ENCODE data around the gene LIPC.

The LIPC gene

GRCh38 chr15:58535337-58535736 is 103.5 kb downstream of the LIPC start:
- Histone ChIP-seq H3K27ac (ENCODE audit: low read length) (no peak overlapping the region), H3K4me1 (ENCODE audit: insufficient read depth, low read length) (no peaks in the 10 kb centered on the region), H3K9ac (ENCODE audit: low read depth, low read length) (no peak overlapping the region), H2AFZ (ENCODE audit: low read depth, low read length) (no peak overlapping the region), H3K4me2 (ENCODE audit: insufficient read depth, low read length) (no peak overlapping the region), H3K36me3 (ENCODE audit: insufficient read depth, low read length) (no peaks in the 10 kb centered on the region), H3K9me3 (ENCODE audit: insufficient read depth, low read length, severe bottlenecking) (no peaks in the 10 kb centered on the region), H3K4me3 (ENCODE audit: low read depth in 1 of 2, low read length in 2 of 2) (no peak overlapping the region), H3K79me2 (ENCODE audit: insufficient read depth, low read length) (no peaks in the 10 kb centered on the region), H4K20me1 (ENCODE audit: insufficient read depth, low read length) (no peaks in the 10 kb centered on the region), H3K27me3 (ENCODE audit: insufficient read depth, low read length, poor library complexity) (no peaks in the 10 kb centered on the region)
- ATAC-seq (ENCODE audit: insufficient read depth, low read depth), result no peak
- no peak for TF ChIP-seq EZH2 (IDR thresholded peaks at IDR 0.05; ENCODE audit: borderline replicate concordance, low read depth, low read length, severe bottlenecking)
- no peak for TF ChIP-seq CTCF (IDR thresholded peaks at IDR 0.05; ENCODE audit: borderline replicate concordance, extremely low read depth, low read length, poor library complexity, severe bottlenecking)
- no peak for DNase-seq

GRCh38 chr15:58535894-58536293 is 104.1 kb downstream of the LIPC start:
- Histone ChIP-seq H4K20me1 (ENCODE audit: insufficient read depth, low read length) (no peaks in the 10 kb centered on the region), H3K9me3 (ENCODE audit: insufficient read depth, low read length, severe bottlenecking) (no peaks in the 10 kb centered on the region), H3K4me3 (ENCODE audit: low read depth in 1 of 2, low read length in 2 of 2) (no peak overlapping the region), H3K4me2 (ENCODE audit: insufficient read depth, low read length) (no peak overlapping the region), H3K27ac (ENCODE audit: low read length) (no peak overlapping the region), H3K9ac (ENCODE audit: low read depth, low read length) (no peak overlapping the region), H3K36me3 (ENCODE audit: insufficient read depth, low read length) (no peaks in the 10 kb centered on the region), H3K27me3 (ENCODE audit: insufficient read depth, low read length, poor library complexity) (no peaks in the 10 kb centered on the region), H3K79me2 (ENCODE audit: insufficient read depth, low read length) (no peaks in the 10 kb centered on the region), H3K4me1 (ENCODE audit: insufficient read depth, low read length) (no peaks in the 10 kb centered on the region), H2AFZ (ENCODE audit: low read depth, low read length) (no peak overlapping the region)
- no peak for ATAC-seq (ENCODE audit: insufficient read depth, low read depth)
- DNase-seq, result no peak
- TF ChIP-seq CTCF (IDR thresholded peaks at IDR 0.05; ENCODE audit: borderline replicate concordance, extremely low read depth, low read length, poor library complexity, severe bottlenecking), result no peak
- no peak for TF ChIP-seq EZH2 (IDR thresholded peaks at IDR 0.05; ENCODE audit: borderline replicate concordance, low read depth, low read length, severe bottlenecking)

- Histone ChIP-seq H3K4me2 (ENCODE audit: insufficient read depth, low read length) (no peak overlapping the region), H3K9ac (ENCODE audit: low read depth, low read length) (no peak overlapping the region), H3K9me3 (ENCODE audit: insufficient read depth, low read length, severe bottlenecking) (no peaks in the 10 kb centered on the region), H3K36me3 (ENCODE audit: insufficient read depth, low read length) (no peaks in the 10 kb centered on the region), H3K4me3 (ENCODE audit: low read depth in 1 of 2, low read length in 2 of 2) (no peak overlapping the region), H3K27ac (ENCODE audit: low read length) (no peak overlapping the region), H3K27me3 (ENCODE audit: insufficient read depth, low read length, poor library complexity) (no peaks in the 10 kb centered on the region), H3K79me2 (ENCODE audit: insufficient read depth, low read length) (no peaks in the 10 kb centered on the region), H4K20me1 (ENCODE audit: insufficient read depth, low read length) (no peaks in the 10 kb centered on the region), H2AFZ (ENCODE audit: low read depth, low read length) (no peak overlapping the region), H3K4me1 (ENCODE audit: insufficient read depth, low read length) (no peaks in the 10 kb centered on the region)
- DNase-seq (no peak), ATAC-seq (ENCODE audit: insufficient read depth, low read depth) (no peak)
- TF ChIP-seq CTCF (IDR thresholded peaks at IDR 0.05; ENCODE audit: borderline replicate concordance, extremely low read depth, low read length, poor library complexity, severe bottlenecking) (no peak), EZH2 (IDR thresholded peaks at IDR 0.05; ENCODE audit: borderline replicate concordance, low read depth, low read length, severe bottlenecking) (no peak)
Measured at GRCh38 chr15:58536414-58536813, 104.6 kb downstream of the LIPC start.

- DNase-seq, result no peak
- no peaks in the 10 kb centered on the region for H3K27me3 ChIP-seq (ENCODE audit: insufficient read depth, low read length, poor library complexity)
- no peaks in the 10 kb centered on the region for H3K4me1 ChIP-seq (ENCODE audit: insufficient read depth, low read length)
- H3K27ac ChIP-seq (ENCODE audit: low read length), result no peak overlapping the region
- H3K4me2 ChIP-seq (ENCODE audit: insufficient read depth, low read length), result no peak overlapping the region
- H3K9ac ChIP-seq (ENCODE audit: low read depth, low read length), result no peak overlapping the region
- no peaks in the 10 kb centered on the region for H3K36me3 ChIP-seq (ENCODE audit: insufficient read depth, low read length)
- H3K9me3 ChIP-seq (ENCODE audit: insufficient read depth, low read length, severe bottlenecking), result no peaks in the 10 kb centered on the region
- no peaks in the 10 kb centered on the region for H3K79me2 ChIP-seq (ENCODE audit: insufficient read depth, low read length)
- no peak for ATAC-seq (ENCODE audit: insufficient read depth, low read depth)
- no peak overlapping the region for H3K4me3 ChIP-seq (ENCODE audit: low read depth in 1 of 2, low read length in 2 of 2)
- no peak overlapping the region for H2AFZ ChIP-seq (ENCODE audit: low read depth, low read length)
- H4K20me1 ChIP-seq (ENCODE audit: insufficient read depth, low read length), result no peaks in the 10 kb centered on the region
- no peak for TF ChIP-seq CTCF (IDR thresholded peaks at IDR 0.05; ENCODE audit: borderline replicate concordance, extremely low read depth, low read length, poor library complexity, severe bottlenecking)
- TF ChIP-seq EZH2 (IDR thresholded peaks at IDR 0.05; ENCODE audit: borderline replicate concordance, low read depth, low read length, severe bottlenecking), result no peak
Measured at GRCh38 chr15:58537033-58537432, 105.2 kb downstream of the LIPC start.

Measured in DND-41 (cell line).